Parathyroid adenoma (tissue), 2 donors: ENCODE results near the gene SSU72.

Experiments
- H2AFZ ChIP-seq: fragments of 300-600 bp; sonication (generic); one replicate; pipeline ENCODE4 v1.7.0; 2017; ENCODE audit warnings: antibody characterized with exemption, mild to moderate bottlenecking
- H3K27ac ChIP-seq: fragments of 300-600 bp; sonication (generic); one replicate; pipeline ENCODE4 v1.7.0; 2017
- H3K27me3 ChIP-seq: fragments of 300-600 bp; sonication (generic); one replicate; pipeline ENCODE4 v1.7.0; 2017; ENCODE audit warnings: low read length; ENCODE audit not compliant: control insufficient read depth, insufficient read depth
- H3K36me3 ChIP-seq: fragments of 300-600 bp; sonication (generic); one replicate; pipeline ENCODE4 v1.7.0; 2017; ENCODE audit warnings: low read length; ENCODE audit not compliant: control insufficient read depth, insufficient read depth
- H3K4me1 ChIP-seq: fragments of 300-600 bp; sonication (generic); one replicate; pipeline ENCODE4 v1.7.0; 2017; ENCODE audit warnings: control low read depth
- H3K4me2 ChIP-seq: fragments of 300-600 bp; sonication (generic); one replicate; pipeline ENCODE4 v1.7.0; 2017; ENCODE audit warnings: low read length
- H3K4me3 ChIP-seq: fragments of 300-600 bp; sonication (generic); one replicate; pipeline ENCODE4 v1.7.0; 2017; ENCODE audit warnings: low read depth, low read length
- H3K79me2 ChIP-seq: fragments of 300-600 bp; sonication (generic); one replicate; pipeline ENCODE4 v1.7.0; 2017; ENCODE audit warnings: control low read depth
- H3K9ac ChIP-seq: fragments of 300-600 bp; sonication (generic); one replicate; pipeline ENCODE4 v1.7.0; 2017; ENCODE audit warnings: mild to moderate bottlenecking
- H3K9me3 ChIP-seq: fragments of 300-600 bp; sonication (generic); one replicate; pipeline ENCODE4 v1.7.0; 2017; ENCODE audit warnings: low read length; ENCODE audit not compliant: control insufficient read depth
- CTCF ChIP-seq: fragments of 300-600 bp; sonication (generic); IDR thresholded peaks from one replicate; pipeline ENCODE4 v1.7.0; 2017; ENCODE audit warnings: antibody characterized with exemption, mild to moderate bottlenecking
- donor health status: primary hyperparathyroidism.

The SSU72 gene

DNA sequence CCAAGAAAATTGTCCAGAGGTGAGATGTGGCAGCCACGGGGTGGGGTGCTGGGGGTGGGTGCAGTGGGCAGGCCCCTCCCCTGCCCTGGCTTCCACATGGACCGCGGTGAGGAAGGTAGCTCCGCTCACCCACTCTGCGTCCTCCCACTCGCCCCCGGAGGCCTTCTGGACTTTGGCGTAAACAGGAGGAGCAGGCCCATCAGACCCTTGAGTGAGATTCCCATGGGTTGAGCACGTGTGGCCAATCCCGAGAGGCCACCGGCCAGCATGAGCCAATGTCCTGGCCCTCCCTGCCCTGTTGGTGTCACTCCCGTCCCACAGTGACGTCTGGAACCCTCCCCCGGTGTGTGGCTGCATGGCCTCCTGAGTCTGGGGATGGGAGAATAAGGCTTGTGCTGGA, 26.1 kb downstream of the SSU72 start:
- Histone ChIP-seq H3K4me1 (no peaks in the 10 kb centered on the region), H3K9ac (no peak overlapping the region), H3K27me3 (no peaks in the 10 kb centered on the region), H3K79me2 (peaks cover 8% of the 10 kb centered on the region), H2AFZ (no peak overlapping the region), H3K36me3 (no peaks in the 10 kb centered on the region), H3K9me3 (no peaks in the 10 kb centered on the region), H3K4me3 (no peak overlapping the region), H3K27ac (no peak overlapping the region), H3K4me2 (no peak overlapping the region)
- no peak for TF ChIP-seq CTCF

DNA sequence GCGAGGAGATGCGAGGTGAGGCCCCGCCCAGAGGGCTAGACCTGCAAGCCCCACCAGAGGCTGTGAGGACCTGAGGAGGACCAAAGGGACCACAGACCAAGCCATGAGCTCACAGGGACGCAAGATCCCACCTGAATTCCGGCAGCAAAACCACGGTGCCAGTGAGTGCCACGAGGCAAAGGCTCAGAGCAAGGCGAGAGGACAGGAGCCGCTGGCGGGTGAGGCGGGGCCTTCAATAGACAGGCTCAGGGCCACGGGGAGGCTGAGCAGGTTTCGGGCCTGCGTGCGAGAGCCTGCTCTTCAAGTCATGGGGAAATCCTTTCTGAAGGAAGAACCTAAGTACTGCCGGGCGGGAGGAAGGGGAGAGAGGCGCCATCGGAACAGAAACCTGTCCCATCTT, 27.2 kb downstream of the SSU72 start:
- Histone ChIP-seq H3K4me1 (no peaks in the 10 kb centered on the region), H3K27me3 (no peaks in the 10 kb centered on the region), H3K36me3 (no peaks in the 10 kb centered on the region), H2AFZ (no peak overlapping the region), H3K9me3 (no peaks in the 10 kb centered on the region), H3K27ac (no peak overlapping the region), H3K4me3 (no peak overlapping the region), H3K9ac (no peak overlapping the region), H3K79me2 (peaks cover 8% of the 10 kb centered on the region), H3K4me2 (no peak overlapping the region)
- no peak for TF ChIP-seq CTCF

- TF ChIP-seq CTCF: no peak
- Histone ChIP-seq H2AFZ (no peak overlapping the region), H3K27ac (no peak overlapping the region), H3K4me3 (no peak overlapping the region), H3K36me3 (no peaks in the 10 kb centered on the region), H3K9me3 (no peaks in the 10 kb centered on the region), H3K79me2 (peaks cover 8% of the 10 kb centered on the region), H3K27me3 (no peaks in the 10 kb centered on the region), H3K4me2 (no peak overlapping the region), H3K9ac (no peak overlapping the region), H3K4me1 (no peaks in the 10 kb centered on the region)
These were observed 27.7 kb downstream of the SSU72 start for GRCh38 chr1:1547011-1547410.

- Histone ChIP-seq H3K27ac (no peak overlapping the region), H2AFZ (no peak overlapping the region)
- TF ChIP-seq CTCF: no peak
These were observed 28.5 kb downstream of the SSU72 start for GRCh38 chr1:1545946-1546737.

DNA sequence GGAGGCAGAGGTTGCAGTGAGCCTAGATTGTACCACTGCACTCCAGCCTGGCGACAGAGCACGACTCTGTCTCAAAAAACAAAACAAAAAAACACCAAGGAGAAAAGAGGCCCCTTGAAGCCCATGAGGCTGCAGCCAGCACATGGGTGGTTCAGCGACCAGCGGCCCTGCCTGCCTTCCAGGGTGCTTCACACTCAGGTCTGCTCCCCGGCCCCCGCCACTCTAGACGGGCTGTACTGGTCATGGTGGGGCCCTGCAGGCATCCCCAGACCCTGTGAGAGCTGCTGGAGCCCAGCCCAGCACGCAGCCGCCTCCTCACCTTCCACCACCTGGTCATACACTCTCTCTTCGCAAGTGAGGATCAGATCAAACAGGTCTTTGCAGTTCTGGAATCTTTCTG, 30.1 kb downstream of the SSU72 start:
- Histone ChIP-seq H3K9ac (no peak overlapping the region), H3K4me2 (no peak overlapping the region), H3K79me2 (peaks cover 4% of the 10 kb centered on the region), H3K27ac (no peak overlapping the region), H3K27me3 (no peaks in the 10 kb centered on the region), H3K36me3 (no peaks in the 10 kb centered on the region), H3K4me3 (no peak overlapping the region), H3K4me1 (no peaks in the 10 kb centered on the region), H3K9me3 (no peaks in the 10 kb centered on the region), H2AFZ (no peak overlapping the region)
- no peak for TF ChIP-seq CTCF

More at GRCh38 chr1:1545946-1546737, 28.5 kb downstream of the SSU72 start:
- Histone ChIP-seq H3K9me3 (no peaks in the 10 kb centered on the region), H3K4me1 (no peaks in the 10 kb centered on the region), H3K36me3 (no peaks in the 10 kb centered on the region), H3K9ac (no peak overlapping the region), H3K4me3 (no peak overlapping the region), H3K27me3 (no peaks in the 10 kb centered on the region), H3K4me2 (no peak overlapping the region), H3K79me2 (peaks cover 8% of the 10 kb centered on the region)
